ENCODE data around the gene CAPZB.

GRCh38 chr1:19511116-19511515 is 25.8 kb upstream of the CAPZB start:
- TF ChIP-seq CTCF (IDR thresholded peaks at IDR 0.05), result no peak
- TF ChIP-seq POLR2A (IDR thresholded peaks at IDR 0.05; ENCODE audit: low read length), result no peak
- no peak for TF ChIP-seq REST (IDR thresholded peaks at IDR 0.05)
- TF ChIP-seq ELK1 (IDR thresholded peaks at IDR 0.05; ENCODE audit: low read depth, low read length), result no peak
- TF ChIP-seq RAD21 (conservative IDR thresholded peaks at IDR 0.05 in 1 of 2, IDR thresholded peaks at IDR 0.05 in 1 of 2), result no peak
- no peak for TF ChIP-seq ZNF302 (CRISPR knock-in tag; IDR thresholded peaks at IDR 0.05)
- TF ChIP-seq JUN (IDR thresholded peaks at IDR 0.05), result no peak
- no peak for TF ChIP-seq SREBF2 (IDR thresholded peaks at IDR 0.05)
- no peak for TF ChIP-seq ESRRA (IDR thresholded peaks at IDR 0.05; ENCODE audit: borderline replicate concordance, low read length)
- TF ChIP-seq USF2 (IDR thresholded peaks at IDR 0.05), result no peak

Measured in A549 (cell line).